PFSK-1 (cell line): Measurements from ENCODE around the gene PPM1H.

Source experiments
- FOXP2 ChIP-seq: optimal IDR thresholded peaks from 2 replicates; pipeline ENCODE3; 2011; ENCODE audit warnings: borderline replicate concordance, control low read depth, inconsistent platforms; ENCODE audit not compliant: insufficient read depth; ENCODE audit errors: extremely low read length, extremely low read depth
- POLR2AphosphoS5 ChIP-seq: IDR thresholded peaks from 2 replicates; pipeline ENCODE4 v1.6.1; 2012; ENCODE audit warnings: low read depth, mild to moderate bottlenecking, control low read depth, low read length, moderate library complexity
- REST ChIP-seq, 2 experiments: IDR thresholded peaks; 2 replicates each; pipeline versions ENCODE4 v1.6.1 to v1.8.0; 2011 to 2012; ENCODE audit warnings: low read depth in 2 of 2, low read length in 2 of 2, control low read depth in 1 of 2, inconsistent platforms in 1 of 2, mild to moderate bottlenecking in 1 of 2, moderate library complexity in 1 of 2; ENCODE audit not compliant: insufficient read depth in 1 of 2
- SIN3A ChIP-seq: IDR thresholded peaks from 2 replicates; pipeline ENCODE4 v1.6.1; 2012; ENCODE audit warnings: mild to moderate bottlenecking, low read length, moderate library complexity, borderline replicate concordance; ENCODE audit not compliant: insufficient read depth
- TAF1 ChIP-seq: IDR thresholded peaks from 2 replicates; pipeline ENCODE4 v1.6.1; 2012; ENCODE audit warnings: low read length, control low read depth, borderline replicate concordance; ENCODE audit not compliant: insufficient read depth

PPM1H gene

GRCh38 chr12:62692884-62693283 is 242.1 kb downstream of the PPM1H start:
- TF ChIP-seq SIN3A (no peak), REST (IDR thresholded peaks at IDR 0.05; ENCODE audit: insufficient read depth in 1 of 2, low read depth in 2 of 2, low read length in 2 of 2) (no peak), TAF1 (no peak), POLR2AphosphoS5 (no peak)

GRCh38 chr12:62691309-62691708 is 243.6 kb downstream of the PPM1H start:
- TF ChIP-seq FOXP2 (no peak), TAF1 (no peak), POLR2AphosphoS5 (no peak), SIN3A (no peak), REST (IDR thresholded peaks at IDR 0.05; ENCODE audit: insufficient read depth in 1 of 2, low read depth in 2 of 2, low read length in 2 of 2) (no peak)

DNA sequence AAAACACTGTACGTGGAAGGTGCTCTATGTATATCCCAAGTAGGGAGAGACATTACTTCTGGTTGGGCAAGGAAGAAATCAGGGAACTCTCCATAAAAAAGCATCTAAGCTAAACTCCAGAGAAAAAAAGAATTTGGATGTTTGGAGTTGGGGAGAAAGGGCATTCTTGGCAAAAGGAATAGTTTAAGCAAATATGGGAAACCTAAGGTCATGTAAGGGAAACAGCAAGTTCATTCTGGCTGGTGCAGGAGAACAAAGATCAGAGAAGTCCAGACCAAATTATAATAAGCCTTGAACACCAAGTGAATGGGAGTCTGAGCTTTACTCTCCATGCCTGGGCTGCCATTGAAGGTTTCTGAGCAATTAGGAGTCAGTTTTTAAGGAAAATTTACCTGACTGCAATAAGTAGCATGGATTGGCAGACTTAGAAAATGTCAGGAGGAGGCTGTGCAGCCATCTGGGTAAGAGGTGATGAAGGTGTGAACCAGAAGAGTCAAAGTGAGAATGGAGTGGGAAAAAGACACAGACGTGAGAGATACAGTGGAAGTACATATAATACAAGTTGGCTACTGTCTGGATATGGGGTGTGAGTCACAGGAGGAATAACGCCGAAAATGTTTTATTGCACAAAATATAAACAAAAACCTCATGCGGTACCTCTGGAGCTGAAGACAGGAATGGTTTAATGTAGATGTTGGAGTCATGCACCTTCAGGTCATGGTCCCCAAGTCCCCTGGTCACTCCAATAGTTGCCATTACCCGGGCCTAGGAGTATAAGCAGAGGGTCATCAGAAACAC is 245.7 kb downstream of the PPM1H start:
- TF ChIP-seq TAF1: no peak
- no peak for TF ChIP-seq FOXP2
- no peak for TF ChIP-seq SIN3A
- no peak for TF ChIP-seq POLR2AphosphoS5
- TF ChIP-seq REST (IDR thresholded peaks at IDR 0.05; ENCODE audit: insufficient read depth in 1 of 2, low read depth in 2 of 2, low read length in 2 of 2): no peak

GRCh38 chr12:62686938-62687337 is 248.0 kb downstream of the PPM1H start:
- no peak for TF ChIP-seq FOXP2
- no peak for TF ChIP-seq TAF1
- no peak for TF ChIP-seq SIN3A
- TF ChIP-seq POLR2AphosphoS5: no peak
- TF ChIP-seq REST (IDR thresholded peaks at IDR 0.05; ENCODE audit: insufficient read depth in 1 of 2, low read depth in 2 of 2, low read length in 2 of 2): no peak
